Spleen (tissue), 7 donors: Measurements from ENCODE around the gene URAD.

Experiments
- POLR2AphosphoS5 ChIP-seq, 3 donors: sonication (generic); formaldehyde crosslinking; IDR thresholded peaks; one replicate each; pipeline ENCODE4 v1.5.1; 2017; ENCODE audit warnings: antibody characterized with exemption in 3 of 3
- TF ChIP-seq, protein P1 (sequence below), 11 experiments: fragments of 200-600 bp in 7 of 11; fragments of 450-650 bp in 4 of 11; sonication (generic) in 4 of 11; IDR thresholded peaks in 8 of 11; conservative IDR thresholded peaks in 3 of 11; 1 replicate in 7 of 11; 2 replicates in 4 of 11; pipeline versions ENCODE4 v1.4.0 to v1.8.0; 2016 to 2021; ENCODE audit warnings: antibody characterized with exemption in 11 of 11, inconsistent platforms in 4 of 11, mild to moderate bottlenecking in 1 of 11
- donor health status: DM: no; HTN: no; CAD: no; lungs with moderate emphysema.
- donor health status: DM: no; HTN: no; CAD: no.
- donor health status: DM: no; HTN: no; CAD: no.

DNA sequence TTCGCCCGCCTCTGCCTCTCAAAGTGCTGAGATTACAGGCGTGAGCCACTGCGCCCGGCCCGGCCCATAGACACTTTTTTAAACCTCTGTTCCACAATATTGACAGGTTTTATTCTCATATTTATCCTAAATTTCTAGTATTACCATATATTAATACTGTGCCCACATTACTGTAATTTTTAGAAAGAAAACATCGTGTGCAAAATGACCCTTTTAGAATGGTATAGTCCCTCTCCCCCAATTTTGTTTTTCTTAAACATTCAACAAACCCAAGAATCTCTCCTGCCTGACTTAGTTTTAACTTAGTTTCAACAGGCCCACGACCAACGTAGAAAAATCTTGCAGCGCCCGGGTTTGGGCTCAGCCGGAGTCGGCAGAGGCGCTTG, 28.5 kb downstream of the URAD start:
- TF ChIP-seq, protein P1, sequence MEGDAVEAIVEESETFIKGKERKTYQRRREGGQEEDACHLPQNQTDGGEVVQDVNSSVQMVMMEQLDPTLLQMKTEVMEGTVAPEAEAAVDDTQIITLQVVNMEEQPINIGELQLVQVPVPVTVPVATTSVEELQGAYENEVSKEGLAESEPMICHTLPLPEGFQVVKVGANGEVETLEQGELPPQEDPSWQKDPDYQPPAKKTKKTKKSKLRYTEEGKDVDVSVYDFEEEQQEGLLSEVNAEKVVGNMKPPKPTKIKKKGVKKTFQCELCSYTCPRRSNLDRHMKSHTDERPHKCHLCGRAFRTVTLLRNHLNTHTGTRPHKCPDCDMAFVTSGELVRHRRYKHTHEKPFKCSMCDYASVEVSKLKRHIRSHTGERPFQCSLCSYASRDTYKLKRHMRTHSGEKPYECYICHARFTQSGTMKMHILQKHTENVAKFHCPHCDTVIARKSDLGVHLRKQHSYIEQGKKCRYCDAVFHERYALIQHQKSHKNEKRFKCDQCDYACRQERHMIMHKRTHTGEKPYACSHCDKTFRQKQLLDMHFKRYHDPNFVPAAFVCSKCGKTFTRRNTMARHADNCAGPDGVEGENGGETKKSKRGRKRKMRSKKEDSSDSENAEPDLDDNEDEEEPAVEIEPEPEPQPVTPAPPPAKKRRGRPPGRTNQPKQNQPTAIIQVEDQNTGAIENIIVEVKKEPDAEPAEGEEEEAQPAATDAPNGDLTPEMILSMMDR (IDR thresholded peaks at IDR 0.05 in 8 of 11, conservative IDR thresholded peaks at IDR 0.05 in 3 of 11) = no peak
- no peak for TF ChIP-seq POLR2AphosphoS5 (IDR thresholded peaks at IDR 0.05)
